Natural killer cell (primary cell): ENCODE measurements around the gene FAM107B. TPM values are rescaled to one million over a fixed set of nuclear protein-coding genes. Genes with fewer than 3 reads are reported as not detected.

Experiments
- ATAC-seq, 3 donors: fragments of 150-1000 bp in 2 of 3; fragments of 200-7000 bp in 1 of 3; cut with Tn5 transposase; 1 replicate in 1 of 3; 2 replicates in 2 of 3; pipeline ENCODE4 v1.10.0; 2021; ENCODE audit warnings: mild to moderate bottlenecking in 2 of 3, moderate library complexity in 2 of 3
- DNase-seq, 2 donors: peaks; one replicate each; pipeline versions ENCODE4 v3.0.0 to v3.0.0-alpha.2; 2013 to 2021; ENCODE audit warnings: mixed read lengths in 1 of 2
- H3K27ac ChIP-seq: one replicate; pipeline ENCODE4 v1.5.1; 2013; ENCODE audit warnings: mild to moderate bottlenecking, low read length
- H3K27me3 ChIP-seq: one replicate; pipeline ENCODE4 v1.6.1; 2013; ENCODE audit warnings: low read length; ENCODE audit not compliant: control insufficient read depth, insufficient read depth
- H3K36me3 ChIP-seq: one replicate; pipeline ENCODE4 v1.6.1; 2013; ENCODE audit warnings: low read length; ENCODE audit not compliant: control insufficient read depth, insufficient read depth
- H3K4me1 ChIP-seq: one replicate; pipeline ENCODE4 v1.6.1; 2013; ENCODE audit warnings: low read length; ENCODE audit not compliant: control insufficient read depth, insufficient read depth
- H3K4me3 ChIP-seq: one replicate; pipeline ENCODE4 v1.5.1; 2013; ENCODE audit warnings: low read length
- H3K9me3 ChIP-seq: one replicate; pipeline ENCODE4 v1.6.1; 2013; ENCODE audit warnings: low read length; ENCODE audit not compliant: control insufficient read depth, insufficient read depth
- H3K27ac Mint-ChIP-seq, 2 donors: one replicate each; pipeline ENCODE4 v1.8.0; 2022; ENCODE audit warnings: mild to moderate bottlenecking in 2 of 2, mixed read lengths in 2 of 2, moderate library complexity in 1 of 2
- H3K27me3 Mint-ChIP-seq, 2 donors: one replicate each; pipeline ENCODE4 v1.8.0; 2022; ENCODE audit warnings: low read depth in 2 of 2, mixed read lengths in 2 of 2
- H3K36me3 Mint-ChIP-seq: one replicate; pipeline ENCODE4 v1.8.0; 2022; ENCODE audit warnings: mixed read lengths
- H3K4me1 Mint-ChIP-seq, 2 donors: one replicate each; pipeline ENCODE4 v1.8.0; 2022; ENCODE audit warnings: mixed read lengths in 2 of 2
- H3K4me3 Mint-ChIP-seq: one replicate; pipeline ENCODE4 v1.8.0; 2022; ENCODE audit warnings: mild to moderate bottlenecking, moderate library complexity, mixed read lengths
- H3K9me3 Mint-ChIP-seq, 2 donors: one replicate each; pipeline ENCODE4 v1.8.0; 2022; ENCODE audit warnings: mixed read lengths in 2 of 2
- CTCF ChIP-seq: fragments of 200-600 bp; IDR thresholded peaks from one replicate; pipeline ENCODE4 v1.8.0; 2022; ENCODE audit warnings: antibody characterized with exemption
- WGBS: methylation state at CpG from one replicate; pipeline ENCODE4 v1.1.7; 2013; ENCODE audit warnings: missing lambda C conversion rate; ENCODE audit not compliant: insufficient coverage; 5-methylcytosine and 5-hydroxymethylcytosine counted together
- intact Hi-C: fragments of 100-400 bp; cut with micrococcal nuclease; formaldehyde crosslinking; loops from one replicate; pipeline ENCODE4 v1.14.2; 2022
- total RNA-seq, 4 donors: library from RNA; stranded (reverse); fragments of 120-200 nt in 1 of 4; gene quantifications; one replicate each; pipeline versions ENCODE4 v1.2.3 to v1.2.4, GENCODE V29; 2013 to 2022

Gene FAM107B
- total RNA-seq, 3 donors from 2014 or later (not counting 1 experiment from before 2014, with no cell fraction given) = 165 to 226 (median 224) TPM

GRCh38 chr10:14776546-14776945 is 1.8 kb upstream of the FAM107B start:
- Histone ChIP-seq H3K27me3 (no peaks in the 10 kb centered on the region), H3K27ac (no peak overlapping the region), H3K36me3 (no peaks in the 10 kb centered on the region), H3K4me3 (no peak overlapping the region), H3K9me3 (no peaks in the 10 kb centered on the region), H3K4me1 (no peaks in the 10 kb centered on the region)
- TF ChIP-seq CTCF = no peak
- H3K27me3 Mint-ChIP-seq = no peaks in the 10 kb centered on the region
- no peak for DNase-seq
- ATAC-seq = no peak
- H3K27ac Mint-ChIP-seq = no peak overlapping the region
- H3K36me3 Mint-ChIP-seq = no peaks in the 10 kb centered on the region
- H3K4me3 Mint-ChIP-seq = no peak overlapping the region
- WGBS = 92% methylated on average over 9 of the region's 9 CpGs
- H3K4me1 Mint-ChIP-seq = peaks cover 4 to 6% of the 10 kb centered on the region in 2 donors
- intact Hi-C loops = no loop called here
- H3K9me3 Mint-ChIP-seq = no peaks in the 10 kb centered on the region

GRCh38 chr10:14775656-14776055 is 959 bp upstream of the FAM107B start:
- Mint-ChIP-seq H3K4me1 (peaks cover 4 to 6% of the 10 kb centered on the region in 2 donors), H3K9me3 (no peaks in the 10 kb centered on the region), H3K27me3 (no peaks in the 10 kb centered on the region), H3K36me3 (no peaks in the 10 kb centered on the region), H3K27ac (no peak overlapping the region), H3K4me3 (no peak overlapping the region)
- Histone ChIP-seq H3K9me3 (no peaks in the 10 kb centered on the region), H3K4me3 (no peak overlapping the region), H3K27ac (no peak overlapping the region), H3K27me3 (no peaks in the 10 kb centered on the region), H3K36me3 (no peaks in the 10 kb centered on the region), H3K4me1 (no peaks in the 10 kb centered on the region)
- DNase-seq = no peak
- no peak for TF ChIP-seq CTCF
- no peak for ATAC-seq
- intact Hi-C loops = no loop called here
- WGBS = 100% methylated on average over 1 of the region's 3 CpGs

GRCh38 chr10:14774214-14774580 is 500 bp downstream of the FAM107B start:
- ATAC-seq (no peak), DNase-seq (no peak)
- intact Hi-C loops = no loop called here
- Mint-ChIP-seq H3K27ac (no peak overlapping the region), H3K36me3 (no peaks in the 10 kb centered on the region), H3K27me3 (no peaks in the 10 kb centered on the region), H3K9me3 (no peaks in the 10 kb centered on the region), H3K4me3 (no peak overlapping the region), H3K4me1 (peaks cover 4 to 6% of the 10 kb centered on the region in 2 donors)
- Histone ChIP-seq H3K4me3 (no peak overlapping the region), H3K9me3 (no peaks in the 10 kb centered on the region), H3K27me3 (no peaks in the 10 kb centered on the region), H3K27ac (no peak overlapping the region), H3K4me1 (no peaks in the 10 kb centered on the region), H3K36me3 (no peaks in the 10 kb centered on the region)
- TF ChIP-seq CTCF = no peak
- WGBS = 96% methylated on average over 22 of the region's 22 CpGs

- Histone ChIP-seq H3K4me3 (no peak overlapping the region), H3K9me3 (no peaks in the 10 kb centered on the region), H3K36me3 (no peaks in the 10 kb centered on the region), H3K27ac (no peak overlapping the region), H3K4me1 (no peaks in the 10 kb centered on the region), H3K27me3 (no peaks in the 10 kb centered on the region)
- DNase-seq (no peak), ATAC-seq (no peak)
- peaks cover 4 to 6% of the 10 kb centered on the region in 2 donors for H3K4me1 Mint-ChIP-seq
- WGBS = 90% methylated on average over 8 of the region's 10 CpGs
- H3K9me3 Mint-ChIP-seq = no peaks in the 10 kb centered on the region
- no peak overlapping the region for H3K4me3 Mint-ChIP-seq
- H3K27ac Mint-ChIP-seq = no peak overlapping the region
- peaks cover 0 to 2% of the 10 kb centered on the region in 2 donors for H3K27me3 Mint-ChIP-seq
- intact Hi-C loops = no loop called here
- no peak for TF ChIP-seq CTCF
- H3K36me3 Mint-ChIP-seq = no peaks in the 10 kb centered on the region
These were observed 1.0 kb downstream of the FAM107B start for GRCh38 chr10:14773551-14774213.
